Lower lobe of right lung (tissue), 2 donors: ENCODE measurements around the gene TCEA3. TPM values are rescaled to one million over a fixed set of nuclear protein-coding genes. Genes with fewer than 3 reads are reported as not detected.

ENCODE experiments used
- ATAC-seq, 2 donors: fragments of 200-7000 bp; cut with Tn5 transposase; one replicate each; pipeline ENCODE4 v1.9.1; 2020 to 2022; ENCODE audit warnings: mild to moderate bottlenecking in 2 of 2, moderate library complexity in 2 of 2
- DNase-seq: peaks from one replicate; pipeline ENCODE4 v3.0.0-alpha.2; 2020
- H3K27ac ChIP-seq: fragments of 200-600 bp; one replicate; pipeline ENCODE4 v1.8.0; 2022
- H3K27me3 ChIP-seq: fragments of 200-600 bp; one replicate; pipeline ENCODE4 v1.8.0; 2022; ENCODE audit warnings: low read depth
- H3K36me3 ChIP-seq: fragments of 200-600 bp; one replicate; pipeline ENCODE4 v1.8.0; 2022; ENCODE audit warnings: mild to moderate bottlenecking
- H3K4me1 ChIP-seq: fragments of 200-600 bp; one replicate; pipeline ENCODE4 v1.8.0; 2022
- H3K4me3 ChIP-seq: fragments of 200-600 bp; one replicate; pipeline ENCODE4 v1.8.0; 2022; ENCODE audit warnings: mild to moderate bottlenecking
- H3K9me3 ChIP-seq: fragments of 200-600 bp; one replicate; pipeline ENCODE4 v1.8.0; 2022
- intact Hi-C: fragments of 100-400 bp; cut with DNase I; formaldehyde crosslinking; loops from one replicate; pipeline ENCODE4 v1.11.0; 2022
- total RNA-seq: library from RNA; stranded (reverse); fragmentation: NEBNext Ultra II Directional; extraction: Animal tissue kit (Norgen Biotek cat#: 25700); gene quantifications from one replicate; pipeline ENCODE4 v1.2.1, GENCODE V29; 2021
- TF ChIP-seq, protein P1 (sequence below): fragments of 200-600 bp; IDR thresholded peaks from one replicate; pipeline ENCODE4 v1.8.0; 2022; ENCODE audit warnings: antibody characterized with exemption, mild to moderate bottlenecking
- donor health status: DM: no; HTN: yes; CAD: no; lungs with severe emphysema.

Gene TCEA3
- total RNA-seq, 1 donor from 2014 or later = 41.9 TPM

GRCh38 chr1:23446661-23447310 is 22.2 kb upstream of the TCEA3 start:
- intact Hi-C loops = no loop called here
- TF ChIP-seq, protein P1, sequence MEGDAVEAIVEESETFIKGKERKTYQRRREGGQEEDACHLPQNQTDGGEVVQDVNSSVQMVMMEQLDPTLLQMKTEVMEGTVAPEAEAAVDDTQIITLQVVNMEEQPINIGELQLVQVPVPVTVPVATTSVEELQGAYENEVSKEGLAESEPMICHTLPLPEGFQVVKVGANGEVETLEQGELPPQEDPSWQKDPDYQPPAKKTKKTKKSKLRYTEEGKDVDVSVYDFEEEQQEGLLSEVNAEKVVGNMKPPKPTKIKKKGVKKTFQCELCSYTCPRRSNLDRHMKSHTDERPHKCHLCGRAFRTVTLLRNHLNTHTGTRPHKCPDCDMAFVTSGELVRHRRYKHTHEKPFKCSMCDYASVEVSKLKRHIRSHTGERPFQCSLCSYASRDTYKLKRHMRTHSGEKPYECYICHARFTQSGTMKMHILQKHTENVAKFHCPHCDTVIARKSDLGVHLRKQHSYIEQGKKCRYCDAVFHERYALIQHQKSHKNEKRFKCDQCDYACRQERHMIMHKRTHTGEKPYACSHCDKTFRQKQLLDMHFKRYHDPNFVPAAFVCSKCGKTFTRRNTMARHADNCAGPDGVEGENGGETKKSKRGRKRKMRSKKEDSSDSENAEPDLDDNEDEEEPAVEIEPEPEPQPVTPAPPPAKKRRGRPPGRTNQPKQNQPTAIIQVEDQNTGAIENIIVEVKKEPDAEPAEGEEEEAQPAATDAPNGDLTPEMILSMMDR = no peak

DNA sequence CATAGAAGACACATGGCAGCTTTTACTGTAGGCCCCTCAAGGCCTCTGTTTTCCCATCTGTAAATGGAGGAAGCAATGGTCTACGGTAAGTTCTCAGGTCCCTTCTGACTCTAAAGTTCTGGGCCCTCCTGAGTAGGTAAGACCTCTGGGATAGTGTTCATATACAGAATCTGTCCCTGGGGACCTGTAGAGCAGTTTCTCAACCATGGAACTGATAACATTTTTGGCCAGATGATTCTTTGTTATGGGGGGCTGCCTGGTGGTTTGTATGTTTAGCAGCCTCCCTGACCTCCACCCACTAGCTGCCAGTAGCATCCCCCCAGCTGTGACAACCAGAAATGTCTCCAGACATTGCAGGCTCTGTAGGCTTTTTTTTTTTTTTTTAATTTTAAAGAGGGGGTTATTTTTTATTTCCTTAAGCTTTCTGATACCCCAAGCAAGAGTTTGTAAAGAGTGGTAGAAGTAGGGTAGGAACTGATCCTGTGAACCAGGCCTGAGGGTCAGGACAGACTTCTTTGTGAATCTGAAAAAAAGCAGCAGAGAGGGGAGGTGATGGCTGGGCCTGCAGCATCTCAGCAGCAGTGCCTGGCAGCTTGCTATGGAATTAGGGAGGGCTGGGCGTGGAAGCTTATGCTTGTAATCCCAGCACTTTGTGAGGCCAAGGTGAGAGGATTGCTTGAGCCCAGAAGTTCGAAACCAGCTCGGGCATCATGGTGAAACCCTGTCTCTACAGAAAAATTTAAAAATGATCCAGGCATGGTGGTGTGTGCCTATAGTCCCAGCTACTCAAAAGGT is 20.2 kb upstream of the TCEA3 start:
- TF ChIP-seq, protein P1 = no peak
- ATAC-seq (peak in 1 of 2 donors; percentile 18), DNase-seq (no peak)
- intact Hi-C loops = no loop called here
- H3K27me3 ChIP-seq = no peaks in the 10 kb centered on the region
- H3K9me3 ChIP-seq = no peaks in the 10 kb centered on the region
- peaks cover 13% of the 10 kb centered on the region for H3K4me1 ChIP-seq
- H3K36me3 ChIP-seq = peaks cover 33% of the 10 kb centered on the region
- H3K27ac ChIP-seq = peak overlapping the region; percentile 71
- peak overlapping the region; percentile 37 for H3K4me3 ChIP-seq

More at GRCh38 chr1:23446661-23447310, 22.2 kb upstream of the TCEA3 start:
- Histone ChIP-seq H3K4me1 (peaks cover 28% of the 10 kb centered on the region), H3K27ac (no peak overlapping the region), H3K9me3 (no peaks in the 10 kb centered on the region), H3K4me3 (no peak overlapping the region), H3K36me3 (peaks cover 31% of the 10 kb centered on the region), H3K27me3 (no peaks in the 10 kb centered on the region)
- no peak for ATAC-seq
- DNase-seq = no peak

- H3K4me3 ChIP-seq = peak overlapping the region; percentile 37
- peaks cover 37% of the 10 kb centered on the region for H3K36me3 ChIP-seq
- ATAC-seq (peak; percentile 95), DNase-seq (peak; percentile 80)
- H3K27me3 ChIP-seq = no peaks in the 10 kb centered on the region
- TF ChIP-seq, protein P1 = no peak
- intact Hi-C loops = no loop called here
- peak overlapping the region; percentile 71 for H3K27ac ChIP-seq
- no peaks in the 10 kb centered on the region for H3K9me3 ChIP-seq
- H3K4me1 ChIP-seq = peaks cover 12% of the 10 kb centered on the region
These were observed 19.6 kb upstream of the TCEA3 start for GRCh38 chr1:23444104-23444533.

DNA sequence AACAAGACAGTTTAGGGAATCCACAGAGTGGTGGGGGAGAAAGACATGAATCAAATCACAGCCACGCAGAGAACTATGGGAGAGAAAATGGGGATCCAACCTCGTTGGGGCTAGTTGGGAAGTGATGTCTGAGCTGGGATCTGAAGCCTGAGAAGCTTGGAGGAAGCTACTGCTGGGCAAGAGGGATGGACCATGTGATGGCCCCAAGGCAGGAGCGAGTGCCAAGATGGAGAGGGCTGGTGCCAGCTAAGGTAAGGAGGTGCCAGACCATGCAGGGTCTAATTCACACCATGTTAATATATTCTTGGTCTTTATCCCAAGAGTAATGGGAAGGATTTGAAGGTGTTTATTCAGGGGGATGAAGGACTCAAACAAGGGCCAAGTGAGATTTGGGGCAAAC is 18.2 kb upstream of the TCEA3 start:
- H3K27ac ChIP-seq = no peak overlapping the region
- intact Hi-C loops = no loop called here

DNA sequence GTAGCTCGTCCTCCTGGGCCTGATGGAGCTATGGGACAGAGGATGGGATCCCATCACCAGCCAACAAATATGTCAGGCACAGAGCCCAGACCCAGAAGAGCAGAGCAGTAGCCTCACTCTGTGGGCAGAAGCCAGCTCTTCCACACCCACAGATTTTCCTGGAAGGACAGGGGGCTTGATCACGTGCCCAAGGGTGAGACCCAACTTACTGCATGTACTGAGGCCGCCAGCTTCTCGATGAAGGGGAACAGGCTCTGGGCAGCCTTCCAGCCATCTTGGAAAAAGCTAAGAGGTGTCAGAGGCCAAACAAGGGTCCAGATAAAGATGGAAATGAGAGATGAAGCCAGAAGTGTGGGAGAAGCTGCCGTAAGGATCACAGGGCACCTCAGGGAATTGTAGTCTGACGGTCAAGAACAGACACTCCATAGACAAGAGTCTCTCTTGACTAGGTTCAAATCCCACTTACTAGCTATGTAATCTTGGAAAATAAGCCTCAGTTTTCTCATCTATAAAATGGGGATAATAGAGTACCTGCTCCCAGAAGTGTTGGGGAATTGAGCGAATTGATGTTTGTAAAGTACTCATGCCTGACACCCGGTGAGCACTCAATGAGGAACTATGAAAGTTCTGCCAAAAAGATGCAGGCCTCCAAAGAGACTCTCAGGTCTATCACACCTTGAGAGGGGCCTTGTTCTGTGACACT is 17.0 kb upstream of the TCEA3 start:
- intact Hi-C loops = no loop called here
- TF ChIP-seq, protein P1 = no peak
- H3K9me3 ChIP-seq = no peaks in the 10 kb centered on the region
- DNase-seq = no peak
- H3K27ac ChIP-seq = no peak overlapping the region
- peaks cover 41% of the 10 kb centered on the region for H3K36me3 ChIP-seq
- peaks cover 12% of the 10 kb centered on the region for H3K4me1 ChIP-seq
- no peaks in the 10 kb centered on the region for H3K27me3 ChIP-seq
- no peak overlapping the region for H3K4me3 ChIP-seq
- ATAC-seq = no peak

More for the DNA sequence above, 18.2 kb upstream of the TCEA3 start:
- Histone ChIP-seq H3K36me3 (peaks cover 38% of the 10 kb centered on the region), H3K4me1 (peaks cover 12% of the 10 kb centered on the region), H3K4me3 (no peak overlapping the region), H3K9me3 (no peaks in the 10 kb centered on the region), H3K27me3 (no peaks in the 10 kb centered on the region)
- TF ChIP-seq, protein P1 = no peak
- ATAC-seq (no peak), DNase-seq (no peak)
